ENCODE measurements around the gene PIM3.
A peak's percentile ranks its signal among the peaks of the same experiment; 100 is the strongest.

The PIM3 gene

GRCh38 chr22:49956418-49956770 lies 4.2 kb upstream of the PIM3 start:
- DNase-seq (ENCODE audit: low read depth) = no peak

GRCh38 chr22:49956914-49957825 lies 3.4 kb upstream of the PIM3 start:
- no peak for DNase-seq (ENCODE audit: low read depth)

DNA sequence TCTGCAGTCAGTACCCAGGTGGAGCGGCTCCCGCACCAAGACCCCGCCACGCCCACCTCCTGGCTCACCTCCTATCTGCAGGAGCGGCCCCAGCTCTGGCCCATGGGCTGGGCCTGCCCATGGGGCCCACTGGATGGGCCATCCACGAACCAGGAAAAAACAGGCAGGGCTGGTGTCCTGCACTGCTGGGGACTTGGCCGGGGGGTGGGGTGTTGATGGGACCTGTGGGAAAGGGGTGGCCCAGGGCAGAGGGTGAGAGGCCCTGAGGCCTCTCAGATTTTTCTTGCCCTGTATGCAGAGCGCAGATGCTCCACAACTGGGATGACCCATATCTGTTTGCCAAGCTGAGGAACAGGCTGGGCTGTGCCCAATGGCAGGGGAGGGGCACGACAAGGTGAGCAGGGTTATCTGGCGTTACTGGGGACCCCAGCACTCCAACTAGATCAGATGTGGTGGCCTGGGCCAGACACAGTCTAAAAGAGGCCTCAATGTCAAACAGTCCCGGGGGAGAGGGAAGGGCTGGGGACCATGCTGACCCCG lies 2.7 kb upstream of the PIM3 start:
- no peak for DNase-seq (ENCODE audit: low read depth)

- DNase-seq (ENCODE audit: low read depth) = no peak
Observed at GRCh38 chr22:49958366-49958921, 2.1 kb upstream of the PIM3 start.

- no peak for DNase-seq (ENCODE audit: low read depth)
Observed at GRCh38 chr22:49958931-49959781, 1.4 kb upstream of the PIM3 start.

DNA sequence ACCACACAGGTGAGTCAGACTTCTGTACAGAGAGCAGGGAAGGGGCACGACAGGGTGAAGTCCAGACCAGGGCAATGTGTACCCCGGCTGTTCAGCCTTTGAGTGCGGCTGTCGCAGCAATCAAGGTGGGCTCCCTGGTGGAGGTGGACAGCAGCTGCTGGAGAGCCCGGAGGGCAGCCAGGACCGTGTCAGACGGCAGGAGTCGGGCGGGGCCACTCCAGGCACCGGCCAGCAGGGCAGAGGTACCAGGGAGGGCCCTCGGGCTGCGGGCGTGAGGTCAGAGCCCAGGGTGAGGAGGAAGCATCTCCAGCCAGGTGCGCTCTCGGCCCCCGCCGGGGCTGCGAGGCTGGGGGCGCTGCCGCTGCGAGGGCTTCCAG lies 802 bp upstream of the PIM3 start:
- no peak for DNase-seq (ENCODE audit: low read depth)

DNA sequence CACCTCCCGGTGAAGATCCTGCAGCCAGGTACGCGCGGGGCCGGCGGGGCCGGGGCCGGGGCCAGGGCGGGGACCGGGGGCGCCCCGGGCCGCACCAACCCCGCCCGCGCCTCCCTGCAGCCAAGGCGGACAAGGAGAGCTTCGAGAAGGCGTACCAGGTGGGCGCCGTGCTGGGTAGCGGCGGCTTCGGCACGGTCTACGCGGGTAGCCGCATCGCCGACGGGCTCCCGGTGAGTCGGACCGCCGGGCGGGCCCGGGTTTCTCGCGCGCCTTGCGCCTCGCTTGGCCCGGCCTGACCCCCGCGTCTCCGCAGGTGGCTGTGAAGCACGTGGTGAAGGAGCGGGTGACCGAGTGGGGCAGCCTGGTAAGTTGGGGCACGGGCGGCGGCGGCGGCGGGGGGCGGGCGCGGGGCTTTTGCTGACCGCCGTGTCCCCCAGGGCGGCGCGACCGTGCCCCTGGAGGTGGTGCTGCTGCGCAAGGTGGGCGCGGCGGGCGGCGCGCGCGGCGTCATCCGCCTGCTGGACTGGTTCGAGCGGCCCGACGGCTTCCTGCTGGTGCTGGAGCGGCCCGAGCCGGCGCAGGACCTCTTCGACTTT lies 531 bp downstream of the PIM3 start:
- no peak for DNase-seq (ENCODE audit: low read depth)

DNA sequence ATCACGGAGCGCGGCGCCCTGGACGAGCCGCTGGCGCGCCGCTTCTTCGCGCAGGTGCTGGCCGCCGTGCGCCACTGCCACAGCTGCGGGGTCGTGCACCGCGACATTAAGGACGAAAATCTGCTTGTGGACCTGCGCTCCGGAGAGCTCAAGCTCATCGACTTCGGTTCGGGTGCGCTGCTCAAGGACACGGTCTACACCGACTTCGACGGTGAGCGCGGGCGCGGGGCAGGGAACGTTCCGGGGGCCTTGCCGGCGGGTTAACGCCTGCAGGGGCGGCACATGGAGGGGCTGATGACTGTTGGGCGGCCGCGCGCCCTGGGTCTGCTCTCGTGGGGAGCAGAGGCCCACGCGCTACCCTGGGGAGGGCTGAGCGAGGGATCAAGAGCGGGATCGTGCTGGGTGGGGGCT lies 1.0 kb downstream of the PIM3 start:
- DNase-seq (ENCODE audit: low read depth) = no peak

DNA sequence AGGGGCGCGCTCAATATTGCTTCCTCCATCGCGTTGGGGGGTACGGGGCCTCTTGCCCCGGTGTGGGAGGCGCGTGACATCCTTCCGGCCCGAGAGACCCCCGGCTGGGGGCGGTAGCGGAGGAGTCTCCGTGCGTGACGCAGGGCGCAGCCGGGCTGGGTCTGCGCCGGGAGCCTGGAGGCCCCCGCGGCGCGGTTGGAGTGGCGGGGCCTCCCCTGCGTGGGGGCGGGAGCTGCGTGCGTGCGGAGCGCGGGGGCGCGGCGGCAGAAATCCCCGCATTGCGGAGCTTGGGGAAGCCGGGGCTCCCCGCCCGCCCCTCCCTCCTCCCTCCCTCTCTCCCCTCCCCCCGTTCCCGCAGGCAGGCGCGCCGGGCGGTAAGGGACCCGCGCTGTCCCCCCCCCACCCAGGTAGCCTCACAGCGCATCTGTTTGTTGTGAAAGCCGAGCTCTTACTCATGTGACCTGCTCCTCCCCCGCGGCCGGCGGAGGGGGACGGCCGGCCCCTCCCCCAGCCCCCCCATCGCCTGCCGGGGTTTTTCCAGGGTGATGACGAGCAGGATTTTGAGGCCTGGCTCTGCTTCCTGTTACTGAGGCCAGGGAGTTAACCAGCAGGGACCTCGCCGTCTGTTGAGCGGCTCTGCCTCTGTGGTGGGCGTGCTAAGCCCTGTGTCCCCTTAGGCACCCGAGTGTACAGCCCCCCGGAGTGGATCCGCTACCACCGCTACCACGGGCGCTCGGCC lies 1.6 kb downstream of the PIM3 start:
- peak; percentile 73 for DNase-seq (ENCODE audit: low read depth)

GRCh38 chr22:49962751-49963646 lies 2.4 kb downstream of the PIM3 start:
- DNase-seq (ENCODE audit: low read depth) = no peak

- no peak for DNase-seq (ENCODE audit: low read depth)
Observed at GRCh38 chr22:49963647-49964026, 3.1 kb downstream of the PIM3 start.

GRCh38 chr22:49964136-49965090 lies 3.8 kb downstream of the PIM3 start:
- DNase-seq (ENCODE audit: low read depth) = no peak

DNA sequence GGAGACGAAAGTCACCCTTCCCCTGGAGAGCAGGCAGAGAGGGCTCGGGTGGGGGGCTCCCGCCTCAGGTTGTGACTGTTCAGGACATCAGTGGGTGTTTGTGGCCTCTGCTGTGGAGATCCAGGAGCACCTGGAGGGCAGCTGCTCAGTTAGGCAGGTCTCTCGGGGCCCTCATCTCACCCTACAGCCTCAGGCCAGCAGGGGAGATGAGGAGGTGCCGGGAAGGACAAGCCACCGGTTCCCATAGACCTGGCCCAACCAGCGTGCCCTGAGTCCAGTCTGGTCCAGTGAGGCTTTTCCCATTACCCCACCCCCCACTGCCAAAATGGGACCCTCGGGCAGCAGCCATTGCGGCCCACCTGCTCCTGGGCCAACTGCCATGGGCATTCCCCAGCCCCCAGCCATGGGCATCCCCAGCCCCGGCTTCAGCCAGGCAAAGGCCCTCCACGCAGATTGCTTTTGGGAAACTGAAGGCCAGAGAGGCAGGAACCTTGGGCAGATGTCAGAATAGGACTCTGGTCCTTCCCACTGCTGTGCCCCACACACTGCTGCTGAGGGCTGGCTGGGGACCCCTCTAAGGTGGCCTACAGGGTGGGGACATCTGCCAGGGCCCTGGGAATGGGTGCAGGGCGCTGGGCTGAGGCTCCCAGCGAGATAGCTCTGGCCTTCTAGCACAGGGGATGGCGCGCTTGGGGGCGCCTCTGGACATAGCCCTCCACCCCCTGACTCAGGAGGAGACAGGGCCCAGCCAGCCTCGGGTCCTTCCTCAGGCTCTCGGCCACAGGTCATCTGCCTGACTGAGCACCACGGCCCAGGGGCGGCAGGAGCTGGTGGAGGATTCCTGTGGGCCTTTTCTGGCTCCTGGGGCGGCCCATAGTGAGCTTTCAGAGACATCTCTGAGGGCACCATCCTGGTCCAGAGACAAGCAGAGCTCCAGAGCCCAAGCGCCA lies 4.8 kb downstream of the PIM3 start:
- DNase-seq (ENCODE audit: low read depth) = no peak

DNA sequence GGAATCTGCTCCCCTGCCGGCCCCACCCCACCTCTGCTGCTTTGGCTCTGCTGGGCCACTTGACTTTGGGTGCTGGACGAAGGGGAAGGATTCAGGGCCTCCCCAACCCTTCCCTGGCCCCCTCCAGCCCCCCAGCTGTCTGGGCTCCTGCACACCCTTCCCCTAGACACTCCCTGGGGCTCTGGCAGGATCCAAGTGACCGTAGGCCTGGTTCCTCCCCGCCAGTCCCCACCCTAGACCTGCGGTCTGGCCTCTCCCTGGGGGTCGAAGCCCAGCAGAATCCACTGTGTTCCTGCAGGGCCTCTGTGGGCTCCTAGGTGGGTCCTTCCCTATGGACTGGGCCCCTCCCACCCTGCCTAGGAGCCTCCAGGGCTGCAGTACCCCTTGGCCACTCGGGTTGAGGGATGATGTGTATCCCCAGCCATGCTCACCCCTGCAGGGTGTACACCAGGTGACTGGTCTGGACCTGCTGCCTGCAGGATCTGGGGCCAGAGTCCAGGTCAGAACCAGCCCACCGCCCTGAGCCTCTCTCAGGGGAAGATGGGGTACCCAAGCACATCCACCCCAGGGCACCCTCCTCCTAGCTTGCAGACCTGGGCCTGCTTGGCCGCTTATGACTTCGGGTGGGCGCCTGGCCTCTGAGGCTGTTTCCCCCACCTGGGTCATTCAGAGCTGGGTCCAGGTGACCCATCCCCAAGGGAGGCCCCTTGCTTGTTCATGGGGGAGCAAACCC lies 5.6 kb downstream of the PIM3 start:
- no peak for DNase-seq (ENCODE audit: low read depth)

- DNase-seq (ENCODE audit: low read depth) = no peak
Observed at GRCh38 chr22:49966774-49967705, 6.5 kb downstream of the PIM3 start.

GRCh38 chr22:49967706-49968208 lies 7.2 kb downstream of the PIM3 start:
- DNase-seq (ENCODE audit: low read depth) = no peak

Data from stimulated activated CD8-positive, alpha-beta memory T cell treated with anti-CD3 and anti-CD28 coated beads, Interleukin-15, amount 100 ng/mL, for 24 hours (primary cell).